ENCODE data around the gene CRAMP1. TPM values are rescaled to one million over a fixed set of nuclear protein-coding genes. Genes with fewer than 3 reads are reported as not detected.

CRAMP1 gene
- total RNA-seq, 1 donor from 2014 or later, result 38.6 TPM

DNA sequence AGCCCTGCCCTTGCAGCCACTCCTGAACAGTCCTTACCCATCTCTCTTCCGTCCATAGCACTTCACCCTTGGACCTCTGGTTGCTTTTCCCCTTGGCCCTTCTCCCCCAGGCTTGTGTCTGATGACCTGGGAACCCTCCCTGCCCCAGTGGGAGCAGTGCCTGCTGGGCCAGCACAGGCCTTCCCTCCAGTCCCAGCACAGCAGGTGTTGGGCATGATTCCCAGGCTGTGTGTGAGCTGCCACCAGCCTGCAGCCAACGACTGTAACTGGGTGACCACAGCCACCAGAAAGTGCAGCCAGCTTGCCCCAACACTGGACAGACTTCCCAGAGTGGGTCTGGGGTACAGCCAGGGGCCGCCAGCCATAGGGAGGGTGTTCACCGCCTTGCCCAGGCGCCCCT, 30.0 kb downstream of the CRAMP1 start:
- intact Hi-C loops (cut with micrococcal nuclease), result no loop called here
- Mint-ChIP-seq H3K27ac (no peak overlapping the region), H3K9me3 (no peaks in the 10 kb centered on the region), H3K36me3 (ENCODE audit: low read depth) (peaks cover 60% of the 10 kb centered on the region), H3K4me3 (no peak overlapping the region), H3K4me1 (ENCODE audit: low read depth) (peaks cover 18% of the 10 kb centered on the region), H3K27me3 (ENCODE audit: insufficient read depth) (no peaks in the 10 kb centered on the region)
- DNase-seq (ENCODE audit: low spot score), result no peak

DNA sequence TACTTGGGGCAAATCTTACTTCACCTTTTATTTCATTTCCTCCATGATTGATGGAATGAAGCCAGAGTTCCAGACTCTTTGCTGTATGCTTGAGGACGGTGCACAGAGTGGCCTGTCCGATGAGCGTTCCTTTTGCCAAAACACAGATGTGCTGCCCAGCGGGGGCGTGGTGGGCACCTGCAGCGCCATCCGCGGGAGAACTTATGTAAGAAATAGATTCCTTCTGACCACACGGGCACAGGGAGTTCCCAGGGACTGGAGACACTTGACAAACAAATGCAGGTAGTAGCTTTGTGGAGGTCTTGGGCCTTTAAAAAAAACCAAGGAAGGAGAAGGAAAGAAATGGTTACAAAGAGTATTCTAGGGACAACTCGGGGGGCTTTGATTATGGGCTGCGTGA, 30.6 kb downstream of the CRAMP1 start:
- intact Hi-C loops (cut with micrococcal nuclease), result no loop called here
- H3K36me3 Mint-ChIP-seq (ENCODE audit: low read depth), result peaks cover 61% of the 10 kb centered on the region
- H3K4me1 Mint-ChIP-seq (ENCODE audit: low read depth), result peaks cover 19% of the 10 kb centered on the region
- H3K27ac Mint-ChIP-seq, result no peak overlapping the region
- no peak overlapping the region for H3K4me3 Mint-ChIP-seq
- H3K9me3 Mint-ChIP-seq, result no peaks in the 10 kb centered on the region
- no peaks in the 10 kb centered on the region for H3K27me3 Mint-ChIP-seq (ENCODE audit: insufficient read depth)
- no peak for DNase-seq (ENCODE audit: low spot score)

DNA sequence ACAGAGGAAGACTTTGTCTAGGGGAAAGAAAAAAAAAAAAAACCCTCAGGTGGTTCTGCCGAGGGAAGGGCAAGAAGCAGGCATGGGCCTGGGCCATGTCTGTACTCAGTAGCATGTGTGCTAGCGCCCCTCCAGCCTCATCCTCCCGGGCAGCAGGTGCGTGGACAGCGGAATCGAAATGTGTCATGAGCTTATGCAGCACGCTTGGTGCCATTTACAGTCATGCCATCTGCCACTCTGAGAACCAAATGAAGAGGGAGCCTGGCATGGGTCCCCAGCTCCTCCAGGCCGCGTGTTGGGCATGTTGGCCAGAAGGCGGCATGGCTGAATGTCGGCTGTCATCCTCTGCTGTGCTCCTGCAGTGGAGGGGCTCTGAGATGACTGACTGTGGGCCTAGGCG, 31.4 kb downstream of the CRAMP1 start:
- H3K27ac Mint-ChIP-seq, result no peak overlapping the region
- H3K27me3 Mint-ChIP-seq (ENCODE audit: insufficient read depth), result no peaks in the 10 kb centered on the region
- H3K4me3 Mint-ChIP-seq, result no peak overlapping the region
- peaks cover 23% of the 10 kb centered on the region for H3K4me1 Mint-ChIP-seq (ENCODE audit: low read depth)
- peaks cover 57% of the 10 kb centered on the region for H3K36me3 Mint-ChIP-seq (ENCODE audit: low read depth)
- DNase-seq (ENCODE audit: low spot score), result no peak
- H3K9me3 Mint-ChIP-seq, result no peaks in the 10 kb centered on the region
- intact Hi-C loops (cut with micrococcal nuclease), result no loop called here

DNA sequence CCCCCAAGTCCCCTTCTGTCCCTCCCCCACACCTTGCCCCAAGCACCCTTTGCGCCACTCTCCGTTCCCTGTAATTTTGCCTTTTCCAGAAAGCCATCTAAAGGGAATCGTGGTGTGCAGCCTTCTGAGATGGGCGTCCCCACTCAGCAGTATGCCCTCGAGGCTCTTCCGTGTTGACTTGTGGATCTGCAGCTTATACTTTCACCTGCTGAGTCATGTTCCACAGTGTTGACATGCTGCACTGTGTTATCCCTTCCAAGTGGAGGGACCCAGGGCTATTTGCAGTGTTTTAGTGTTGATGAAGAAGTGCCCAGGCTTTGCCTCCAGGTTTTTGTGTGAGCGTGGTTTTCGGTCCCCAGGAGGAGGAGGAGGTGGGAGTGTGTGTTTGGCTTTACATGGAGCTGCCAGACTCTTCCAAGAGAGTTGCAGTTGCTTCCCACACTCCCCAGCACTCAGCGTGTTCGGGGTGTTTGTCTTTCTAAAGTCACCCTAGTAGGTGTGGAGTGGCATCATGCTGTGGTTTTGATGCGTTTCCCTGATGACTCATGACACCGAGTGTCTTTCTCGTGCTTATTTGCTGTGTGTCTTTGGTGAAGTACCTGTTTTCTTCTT, 33.9 kb downstream of the CRAMP1 start:
- DNase-seq (ENCODE audit: low spot score), result peak; percentile 38
- Mint-ChIP-seq H3K36me3 (ENCODE audit: low read depth) (peaks cover 52% of the 10 kb centered on the region), H3K4me3 (peak overlapping the region; percentile 12), H3K4me1 (ENCODE audit: low read depth) (peaks cover 23% of the 10 kb centered on the region), H3K27ac (peak overlapping the region; percentile 80), H3K27me3 (ENCODE audit: insufficient read depth) (no peaks in the 10 kb centered on the region), H3K9me3 (no peaks in the 10 kb centered on the region)
- intact Hi-C loops (cut with micrococcal nuclease), result loop anchor here (1.0 to 5.0 kb wide), 2 partner anchors 34 to 111 kb away; partner anchors contain the start of genes CRAMP1 and IFT140

DNA sequence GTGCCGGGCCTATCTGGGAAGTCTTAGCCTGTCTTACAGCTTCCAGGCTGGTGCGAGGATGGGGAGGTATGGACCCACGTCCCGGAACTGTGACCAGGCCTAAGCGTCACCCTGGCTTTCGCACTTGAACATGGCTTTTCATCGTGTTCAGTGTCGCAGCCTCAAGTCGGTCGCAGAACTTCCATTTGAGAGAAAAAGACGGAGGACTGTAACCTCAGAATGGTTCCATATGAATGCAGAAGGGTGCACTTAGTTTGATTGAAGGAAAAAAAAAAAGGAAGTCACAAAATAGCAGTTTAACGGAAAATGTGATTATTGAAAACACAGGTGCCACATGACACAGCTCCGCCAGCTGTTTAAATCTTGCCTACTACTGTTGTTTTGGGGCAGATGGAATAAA, 35.7 kb downstream of the CRAMP1 start:
- peaks cover 23% of the 10 kb centered on the region for H3K4me1 Mint-ChIP-seq (ENCODE audit: low read depth)
- H3K9me3 Mint-ChIP-seq, result no peaks in the 10 kb centered on the region
- peaks cover 57% of the 10 kb centered on the region for H3K36me3 Mint-ChIP-seq (ENCODE audit: low read depth)
- no peak overlapping the region for H3K4me3 Mint-ChIP-seq
- intact Hi-C loops (cut with micrococcal nuclease), result loop anchor here (5.0 kb wide), 1 partner anchor 36 kb away; the partner anchor contains the start of genes CRAMP1 and IFT140
- DNase-seq (ENCODE audit: low spot score), result no peak
- no peaks in the 10 kb centered on the region for H3K27me3 Mint-ChIP-seq (ENCODE audit: insufficient read depth)
- peak overlapping the region; percentile 23 for H3K27ac Mint-ChIP-seq

DNA sequence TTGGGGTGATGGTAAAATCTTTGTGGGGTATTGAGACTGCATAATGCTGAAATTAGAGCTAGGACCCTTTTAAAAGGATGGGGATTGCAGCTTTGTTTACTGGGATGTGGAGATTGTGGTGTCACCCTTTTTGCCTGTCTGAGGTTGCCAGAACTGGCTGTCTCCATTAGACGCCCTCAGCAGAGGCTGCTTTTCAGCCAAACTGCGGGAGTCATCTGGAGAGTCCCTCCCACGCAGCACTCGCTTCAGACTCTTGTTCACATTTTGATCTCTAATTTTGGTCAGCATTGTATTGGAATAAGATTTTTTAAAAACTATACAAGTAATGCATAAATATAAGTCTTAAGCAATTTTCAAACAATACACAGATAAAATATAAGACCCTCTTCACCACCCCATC, 38.0 kb downstream of the CRAMP1 start:
- no peak overlapping the region for H3K27ac Mint-ChIP-seq
- H3K4me3 Mint-ChIP-seq, result no peak overlapping the region
- H3K27me3 Mint-ChIP-seq (ENCODE audit: insufficient read depth), result no peaks in the 10 kb centered on the region
- intact Hi-C loops (cut with micrococcal nuclease), result no loop called here
- no peaks in the 10 kb centered on the region for H3K9me3 Mint-ChIP-seq
- peaks cover 23% of the 10 kb centered on the region for H3K4me1 Mint-ChIP-seq (ENCODE audit: low read depth)
- H3K36me3 Mint-ChIP-seq (ENCODE audit: low read depth), result peaks cover 52% of the 10 kb centered on the region
- no peak for DNase-seq (ENCODE audit: low spot score)

DNA sequence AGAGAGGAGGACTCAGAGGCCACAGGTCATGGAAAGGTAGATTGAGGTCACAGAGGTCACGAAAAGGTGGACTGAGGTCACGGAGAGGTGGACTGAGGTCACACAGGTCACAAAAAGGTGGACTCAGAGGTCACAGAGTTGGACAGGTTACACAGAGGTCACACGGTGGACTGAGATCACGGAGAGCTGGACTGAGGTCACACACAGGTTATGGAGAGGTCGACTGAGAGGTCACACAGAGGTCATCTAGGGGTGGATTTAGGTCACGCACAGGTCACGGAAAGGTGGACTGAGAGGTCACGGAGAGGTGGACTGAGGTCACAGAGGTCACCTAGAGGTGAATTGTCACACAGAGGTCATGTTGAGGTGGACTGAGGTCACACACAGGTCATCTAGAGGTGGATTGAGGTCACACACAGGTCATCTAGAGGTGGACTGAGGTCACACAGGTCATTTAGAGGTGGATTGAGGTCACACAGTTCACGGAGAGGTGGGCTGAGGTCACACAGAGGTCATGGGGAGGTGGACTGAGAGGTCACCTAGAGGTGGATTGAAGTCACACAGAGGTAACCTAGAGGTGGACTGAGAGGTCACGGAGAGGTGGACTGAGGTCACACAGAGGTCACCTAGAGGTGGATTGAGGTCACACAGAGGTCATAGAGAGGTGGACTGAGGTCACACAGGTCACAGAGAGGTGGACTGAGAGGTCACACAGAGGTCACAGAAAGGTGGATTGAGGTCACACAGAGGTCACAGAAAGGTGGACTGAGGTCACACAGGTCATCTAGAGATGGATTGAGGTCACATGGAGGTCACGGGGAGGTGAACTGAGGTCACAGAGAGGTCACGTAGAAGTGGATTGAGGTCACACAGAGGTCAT, 39.2 kb downstream of the CRAMP1 start:
- peak overlapping the region; percentile 72 for H3K27ac Mint-ChIP-seq
- intact Hi-C loops (cut with micrococcal nuclease), result no loop called here
- no peaks in the 10 kb centered on the region for H3K9me3 Mint-ChIP-seq
- peaks cover 12% of the 10 kb centered on the region for H3K4me1 Mint-ChIP-seq (ENCODE audit: low read depth)
- no peaks in the 10 kb centered on the region for H3K27me3 Mint-ChIP-seq (ENCODE audit: insufficient read depth)
- peaks cover 47% of the 10 kb centered on the region for H3K36me3 Mint-ChIP-seq (ENCODE audit: low read depth)
- DNase-seq (ENCODE audit: low spot score), result no peak
- H3K4me3 Mint-ChIP-seq, result no peak overlapping the region

DNA sequence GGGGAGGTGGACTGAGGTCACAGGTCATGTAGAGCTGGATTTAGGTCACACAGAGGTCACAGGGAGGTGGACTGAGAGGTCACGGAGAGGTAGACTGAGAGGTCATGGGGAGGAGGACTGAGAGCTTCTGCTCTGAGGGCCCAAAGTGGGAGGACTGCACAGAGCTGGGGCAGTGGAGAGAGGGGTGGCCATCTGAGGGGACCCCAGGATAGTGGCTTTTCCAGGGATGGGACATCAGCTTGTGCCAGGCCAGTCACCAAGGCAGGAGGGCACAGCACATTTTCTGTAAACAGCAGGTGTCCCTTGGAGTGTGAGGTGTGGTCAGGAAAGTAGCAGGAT, 39.8 kb downstream of the CRAMP1 start:
- H3K9me3 Mint-ChIP-seq, result no peaks in the 10 kb centered on the region
- peaks cover 42% of the 10 kb centered on the region for H3K36me3 Mint-ChIP-seq (ENCODE audit: low read depth)
- no peaks in the 10 kb centered on the region for H3K27me3 Mint-ChIP-seq (ENCODE audit: insufficient read depth)
- no peak overlapping the region for H3K4me3 Mint-ChIP-seq
- H3K4me1 Mint-ChIP-seq (ENCODE audit: low read depth), result peaks cover 6% of the 10 kb centered on the region
- intact Hi-C loops (cut with micrococcal nuclease), result no loop called here
- no peak for DNase-seq (ENCODE audit: low spot score)
- peak overlapping the region; percentile 72 for H3K27ac Mint-ChIP-seq

DNA sequence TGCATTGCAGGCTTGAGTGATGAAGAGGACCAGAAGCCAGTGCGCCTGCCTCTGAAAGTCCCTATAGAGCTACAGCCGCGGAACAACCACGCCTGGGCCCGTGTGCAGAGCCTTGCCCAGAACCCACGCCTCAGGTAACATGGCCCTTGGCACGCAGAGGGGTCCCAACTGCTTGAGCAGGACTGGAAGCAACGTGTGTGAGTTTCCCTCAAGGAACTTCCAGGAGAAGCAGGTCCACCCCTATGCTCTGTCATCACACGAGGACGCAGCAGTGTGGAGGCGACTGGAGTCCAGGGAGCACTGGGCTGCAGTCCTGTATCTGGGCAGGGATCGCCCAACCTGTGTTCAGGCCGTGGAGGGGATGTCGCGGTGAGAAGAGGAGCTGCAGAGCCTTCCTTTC, 40.9 kb downstream of the CRAMP1 start:
- Mint-ChIP-seq H3K27me3 (ENCODE audit: insufficient read depth) (no peaks in the 10 kb centered on the region), H3K4me3 (no peak overlapping the region), H3K27ac (no peak overlapping the region), H3K36me3 (ENCODE audit: low read depth) (peaks cover 38% of the 10 kb centered on the region), H3K9me3 (no peaks in the 10 kb centered on the region), H3K4me1 (ENCODE audit: low read depth) (peaks cover under 1% of the 10 kb centered on the region)
- intact Hi-C loops (cut with micrococcal nuclease), result no loop called here
- no peak for DNase-seq (ENCODE audit: low spot score)

DNA sequence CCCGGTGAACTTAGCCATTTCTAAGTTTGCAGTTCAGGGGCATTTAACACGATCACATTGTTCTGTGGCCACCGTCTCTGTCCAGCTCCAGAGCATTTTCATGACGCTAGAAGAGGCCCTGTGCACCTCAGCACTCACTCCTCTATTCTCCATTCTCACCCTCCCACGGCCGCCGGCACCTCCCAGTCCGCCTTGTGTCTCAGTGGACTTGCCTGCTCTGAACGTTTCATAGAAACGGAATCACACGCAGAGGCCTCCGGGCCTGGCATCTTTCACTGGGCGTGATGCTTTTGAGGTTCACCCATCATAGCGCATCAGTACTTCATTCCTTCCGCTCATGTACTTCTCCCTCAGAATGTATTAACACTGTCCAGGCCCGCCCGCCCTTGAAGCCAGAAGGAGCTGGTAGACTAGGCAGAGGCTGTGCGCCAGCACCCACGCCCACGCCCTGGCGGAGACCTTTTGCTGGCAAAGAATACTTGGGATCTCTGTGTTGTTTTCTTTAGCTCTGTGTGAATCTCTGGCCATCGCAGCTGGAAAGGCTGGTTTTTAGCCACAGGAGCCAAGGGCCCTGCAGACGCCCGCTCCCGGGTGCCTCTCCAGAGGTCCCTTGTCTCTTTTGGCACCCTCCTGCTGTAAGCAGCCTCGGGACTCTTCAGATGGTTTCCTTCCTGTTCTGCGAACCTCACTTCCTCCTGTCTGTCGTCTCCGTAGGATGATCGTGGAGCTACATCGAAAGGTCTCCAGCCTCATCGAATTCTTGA, 42.5 kb downstream of the CRAMP1 start:
- H3K27ac Mint-ChIP-seq, result no peak overlapping the region
- DNase-seq (ENCODE audit: low spot score), result no peak
- H3K27me3 Mint-ChIP-seq (ENCODE audit: insufficient read depth), result no peaks in the 10 kb centered on the region
- no peaks in the 10 kb centered on the region for H3K9me3 Mint-ChIP-seq
- intact Hi-C loops (cut with micrococcal nuclease), result no loop called here
- H3K4me3 Mint-ChIP-seq, result no peak overlapping the region
- no peaks in the 10 kb centered on the region for H3K4me1 Mint-ChIP-seq (ENCODE audit: low read depth)
- peaks cover 34% of the 10 kb centered on the region for H3K36me3 Mint-ChIP-seq (ENCODE audit: low read depth)

DNA sequence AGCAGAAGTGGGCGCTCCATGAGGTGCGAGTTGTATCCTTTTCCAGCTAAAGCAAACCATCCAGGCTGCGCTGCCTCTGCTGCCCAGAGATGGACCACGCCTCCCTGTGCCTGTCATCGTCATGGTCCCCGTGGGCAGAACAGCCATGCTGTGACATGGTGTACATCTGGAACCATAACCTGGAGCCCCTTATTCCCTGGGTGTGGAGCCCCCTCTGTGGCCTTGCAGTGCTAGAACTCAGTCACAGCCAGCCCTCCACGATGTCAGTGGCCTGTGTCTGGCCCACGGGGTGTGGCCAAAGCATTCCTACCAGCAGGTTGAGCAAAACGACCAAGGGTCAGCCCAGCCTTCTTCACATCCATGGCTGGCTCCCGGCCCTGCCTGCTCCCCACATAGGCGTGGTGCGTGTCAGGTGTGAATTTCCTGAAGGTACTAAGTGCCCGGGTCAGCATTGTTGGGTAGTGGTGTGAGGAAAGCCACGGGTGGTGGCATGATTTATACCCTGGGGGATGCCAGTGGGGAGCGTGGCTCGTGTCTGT, 43.2 kb downstream of the CRAMP1 start:
- no peak overlapping the region for H3K27ac Mint-ChIP-seq
- no peaks in the 10 kb centered on the region for H3K4me1 Mint-ChIP-seq (ENCODE audit: low read depth)
- intact Hi-C loops (cut with micrococcal nuclease), result no loop called here
- peaks cover 34% of the 10 kb centered on the region for H3K36me3 Mint-ChIP-seq (ENCODE audit: low read depth)
- H3K4me3 Mint-ChIP-seq, result no peak overlapping the region
- no peaks in the 10 kb centered on the region for H3K27me3 Mint-ChIP-seq (ENCODE audit: insufficient read depth)
- no peaks in the 10 kb centered on the region for H3K9me3 Mint-ChIP-seq
- DNase-seq (ENCODE audit: low spot score), result no peak

DNA sequence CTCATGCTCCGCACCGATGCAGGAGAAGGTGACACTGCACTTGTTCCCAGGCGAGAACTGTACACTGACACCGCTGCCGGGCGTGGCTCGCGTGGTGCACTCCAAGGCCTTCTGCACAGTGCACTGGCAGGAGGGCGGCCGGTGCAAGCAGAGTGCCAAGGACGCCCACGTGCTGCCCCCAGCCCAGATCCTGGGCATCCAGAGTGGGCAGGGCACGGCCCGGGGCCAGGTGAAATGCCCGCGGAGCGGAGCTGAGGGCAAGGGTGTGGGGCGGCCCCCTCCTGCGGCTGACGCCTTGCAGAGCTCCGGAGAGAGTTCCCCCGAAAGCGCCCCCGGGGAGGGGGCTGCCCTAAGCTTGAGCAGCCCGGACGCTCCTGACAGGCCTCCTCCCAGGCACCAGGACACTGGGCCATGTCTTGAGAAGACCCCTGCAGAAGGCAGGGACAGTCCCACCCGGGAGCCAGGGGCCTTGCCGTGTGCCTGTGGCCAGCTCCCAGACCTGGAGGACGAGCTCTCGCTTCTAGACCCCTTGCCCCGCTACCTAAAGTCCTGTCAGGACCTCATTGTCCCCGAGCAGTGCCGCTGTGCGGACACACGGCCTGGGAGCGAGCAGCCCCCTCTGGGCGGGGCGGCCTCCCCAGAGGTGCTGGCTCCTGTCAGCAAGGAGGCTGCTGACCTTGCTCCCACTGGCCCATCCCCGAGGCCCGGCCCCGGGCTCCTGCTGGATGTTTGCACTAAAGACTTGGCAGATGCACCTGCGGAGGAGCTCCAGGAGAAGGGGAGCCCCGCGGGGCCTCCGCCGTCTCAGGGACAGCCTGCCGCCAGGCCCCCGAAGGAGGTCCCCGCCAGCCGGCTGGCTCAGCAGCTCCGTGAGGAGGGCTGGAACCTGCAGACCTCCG, 44.0 kb downstream of the CRAMP1 start:
- intact Hi-C loops (cut with micrococcal nuclease), result no loop called here
- Mint-ChIP-seq H3K4me3 (no peak overlapping the region), H3K27me3 (ENCODE audit: insufficient read depth) (no peaks in the 10 kb centered on the region), H3K36me3 (ENCODE audit: low read depth) (peaks cover 26% of the 10 kb centered on the region), H3K4me1 (ENCODE audit: low read depth) (no peaks in the 10 kb centered on the region), H3K27ac (no peak overlapping the region), H3K9me3 (no peaks in the 10 kb centered on the region)
- DNase-seq (ENCODE audit: low spot score), result no peak
